ENCODE results near the gene RHOB. TPM values are rescaled to one million over a fixed set of nuclear protein-coding genes. Genes with fewer than 3 reads are reported as not detected.

The RHOB gene
- total and polyA plus RNA-seq, 2 of the 13 experiments (the other 11 are each of a cell fraction or from before 2014, with no cell fraction given): 192 to 268 TPM

GRCh38 chr2:20448977-20449306 lies 2.1 kb downstream of the RHOB start (continued):
- TF ChIP-seq HDAC6 (IDR thresholded peaks at IDR 0.05; ENCODE audit: low read depth, low read length): no peak
- peak; percentile 46; the same call in 1 of the 2 replicates for TF ChIP-seq POLR2AphosphoS5 (IDR thresholded peaks at IDR 0.05; ENCODE audit: low read depth, low read length)
- TF ChIP-seq SMARCC2 (IDR thresholded peaks at IDR 0.05): no peak
- no peak for TF ChIP-seq JDP2 (CRISPR knock-in tag; IDR thresholded peaks at IDR 0.05; ENCODE audit: borderline replicate concordance)
- TF ChIP-seq KDM3A (CRISPR knock-in tag; IDR thresholded peaks at IDR 0.05; ENCODE audit: low read depth): no peak
- TF ChIP-seq FOXC1 (CRISPR knock-in tag; IDR thresholded peaks at IDR 0.05; ENCODE audit: borderline replicate concordance): no peak
- TF ChIP-seq HINFP (CRISPR knock-in tag; IDR thresholded peaks at IDR 0.05; ENCODE audit: low read depth): no peak
- no peak for TF ChIP-seq REL (CRISPR knock-in tag; conservative IDR thresholded peaks at IDR 0.05)
- no peak for TF ChIP-seq NR2F2 (IDR thresholded peaks at IDR 0.05; ENCODE audit: borderline replicate concordance, low read depth)
- TF ChIP-seq ZNF503 (CRISPR knock-in tag; IDR thresholded peaks at IDR 0.05): no peak; the same call in 1 of the 2 replicates
- TF ChIP-seq ZSCAN20 (CRISPR knock-in tag; IDR thresholded peaks at IDR 0.05; ENCODE audit: borderline replicate concordance): peak; percentile 49; the same call in 1 of the 2 replicates
- no peak for TF ChIP-seq HNF1A (IDR thresholded peaks at IDR 0.05; ENCODE audit: low read depth)
- TF ChIP-seq HNF1A (CRISPR knock-in tag; IDR thresholded peaks at IDR 0.05; ENCODE audit: borderline replicate concordance): no peak
- no peak for TF ChIP-seq ZHX2 (IDR thresholded peaks at IDR 0.05; ENCODE audit: low read depth)
- TF ChIP-seq ZHX2 (CRISPR knock-in tag; IDR thresholded peaks at IDR 0.05; ENCODE audit: borderline replicate concordance): peak; percentile 30; the same call in 1 of the 2 replicates
